ENCODE data around the gene TBL1X. TPM values are rescaled to one million over a fixed set of nuclear protein-coding genes. Genes with fewer than 3 reads are reported as not detected.

The TBL1X gene
- total and polyA plus RNA-seq, 2 of the 4 experiments (the other 2 are of a cell fraction): 16.2 to 20.8 TPM

GRCh38 chrX:9489234-9489633 lies 24.4 kb downstream of the TBL1X start:
- no peak overlapping the region for H2BK20ac ChIP-seq (ENCODE audit: low read depth, low read length)
- no peak overlapping the region for H2AFZ ChIP-seq (replicated peaks; ENCODE audit: low read length, poor library complexity)
- no peak overlapping the region for H3K9ac ChIP-seq (ENCODE audit: low read depth, low read length)
- POLR2A ChIA-PET (ENCODE audit: unreplicated experiment): no interaction called here
- peaks cover 2% of the 10 kb centered on the region; the same call in 1 of the 2 replicates for H3K9me3 ChIP-seq (ENCODE audit: control insufficient read depth, insufficient read depth, low read length)
- H3K9me1 ChIP-seq (ENCODE audit: insufficient read depth, low read length): no peaks in the 10 kb centered on the region; the same call in 1 of the 2 replicates
- H3K4me1 ChIP-seq (ENCODE audit: control insufficient read depth, insufficient read depth, low read length): peaks cover 5% of the 10 kb centered on the region
- no peak for TF ChIP-seq SMC3 (IDR thresholded peaks at IDR 0.05; ENCODE audit: low read depth, low read length)
- no peak for TF ChIP-seq CEBPB (IDR thresholded peaks at IDR 0.05; ENCODE audit: low read depth, low read length)
- TF ChIP-seq RAD21 (IDR thresholded peaks at IDR 0.05; ENCODE audit: low read length): no peak
- no peak for TF ChIP-seq MXI1 (IDR thresholded peaks at IDR 0.05; ENCODE audit: borderline replicate concordance, low read depth, low read length)
- TF ChIP-seq RCOR1 (IDR thresholded peaks at IDR 0.05; ENCODE audit: insufficient replicate concordance, low read length): no peak
- no peak for TF ChIP-seq MAZ (IDR thresholded peaks at IDR 0.05; ENCODE audit: borderline replicate concordance, low read depth, low read length)
- TF ChIP-seq FOS (IDR thresholded peaks at IDR 0.05; ENCODE audit: low read depth, low read length): no peak
- TF ChIP-seq RFX5 (IDR thresholded peaks at IDR 0.05; ENCODE audit: low read depth, low read length): no peak
- TF ChIP-seq CHD1 (IDR thresholded peaks at IDR 0.05; ENCODE audit: low read depth, low read length): no peak
- H2BK120ac ChIP-seq (ENCODE audit: low read depth, low read length): no peak overlapping the region
- peaks cover 62% of the 10 kb centered on the region for H4K20me1 ChIP-seq (ENCODE audit: insufficient read depth, low read length)
- no peak overlapping the region for H3K18ac ChIP-seq (ENCODE audit: low read depth, low read length)
- intact Hi-C loops (cut with micrococcal nuclease) (no loop called here), dilution Hi-C loops (cut with HindIII; ENCODE audit: low sequenced_read_pairs, unreplicated experiment) (no loop called here), in situ Hi-C loops (cut with MboI; ENCODE audit: low sequenced_read_pairs) (no loop called here)
- no peak overlapping the region for H4K8ac ChIP-seq (ENCODE audit: low read depth in 2 of 2, low read length in 2 of 2)
- no peak overlapping the region for H3K14ac ChIP-seq (replicated peaks; ENCODE audit: low read depth, low read length)
- no TSS peak for BruUV-seq (replicated peaks)
- no peak overlapping the region for H2AK9ac ChIP-seq (replicated peaks; ENCODE audit: low read depth, low read length, poor library complexity)
- WGBS, 2 experiments (ENCODE audit: extremely low coverage in 2 of 2, insufficient read length in 1 of 2): no CpG with 5 or more reads among the region's 1 CpG
- peaks cover 17 to 59% of the 10 kb centered on the region in 2 experiments for H3K79me1 ChIP-seq (ENCODE audit: low read depth in 1 of 2, low read length in 2 of 2)
- H2BK5ac ChIP-seq (ENCODE audit: low read depth, low read length, poor library complexity, severe bottlenecking): no peak overlapping the region
- H3K27ac ChIP-seq (ENCODE audit: insufficient read depth, low read length): no peak overlapping the region
- H3K56ac ChIP-seq (ENCODE audit: extremely low read depth, insufficient read depth, low read length): no peak overlapping the region
- no peak overlapping the region for H3K4me2 ChIP-seq (ENCODE audit: low read depth, low read length)
- H3K36me3 ChIP-seq (ENCODE audit: control insufficient read depth, insufficient read depth, low read length): no peaks in the 10 kb centered on the region
- H2BK15ac ChIP-seq (ENCODE audit: low read depth, low read length): no peak overlapping the region
- no peak overlapping the region for H3K4me3 ChIP-seq (ENCODE audit: insufficient read depth, low read depth, low read length)
- H3K23ac ChIP-seq (ENCODE audit: low read depth, low read length): no peak overlapping the region
- H3K27me3 ChIP-seq (ENCODE audit: control insufficient read depth, insufficient read depth, low read length): no peaks in the 10 kb centered on the region
- no peak overlapping the region for H3K4ac ChIP-seq (ENCODE audit: low read depth, low read length)
- no peak for DNase-seq
- ATAC-seq (ENCODE audit: low read depth): no peak
- no peak overlapping the region for H4K5ac ChIP-seq (ENCODE audit: low read depth, low read length)
- H4K91ac ChIP-seq (ENCODE audit: insufficient read depth, low read depth, low read length): no peak overlapping the region
- no peak overlapping the region for H2AK5ac ChIP-seq (ENCODE audit: low read depth, low read length)
- CTCF ChIA-PET: no interaction called here

All from IMR-90 (cell line).